Nephron progenitor cell (in vitro differentiated cells): ENCODE measurements around the gene DLG1.
A peak's percentile ranks its signal among the peaks of the same experiment; 100 is the strongest.

Experiments used
- DNase-seq: peaks from one replicate; pipeline ENCODE4 v3.0.0; 2021
- H3K27ac Mint-ChIP-seq: 2 replicates; pipeline ENCODE4 v1.8.0; 2021; ENCODE audit warnings: mild to moderate bottlenecking, moderate library complexity, mixed read lengths
- H3K27me3 Mint-ChIP-seq: 2 replicates; pipeline ENCODE4 v1.8.0; 2021; ENCODE audit warnings: mild to moderate bottlenecking, low read depth, mixed read lengths; ENCODE audit not compliant: poor library complexity
- H3K36me3 Mint-ChIP-seq: 2 replicates; pipeline ENCODE4 v1.8.0; 2021; ENCODE audit warnings: low read depth, mixed read lengths
- H3K4me1 Mint-ChIP-seq: 2 replicates; pipeline ENCODE4 v1.8.0; 2021; ENCODE audit warnings: mixed read lengths
- H3K4me3 Mint-ChIP-seq: 2 replicates; pipeline ENCODE4 v1.8.0; 2021; ENCODE audit warnings: mild to moderate bottlenecking, moderate library complexity, mixed read lengths
- H3K9me3 Mint-ChIP-seq: 2 replicates; pipeline ENCODE4 v1.8.0; 2021; ENCODE audit warnings: mild to moderate bottlenecking, moderate library complexity, mixed read lengths
- TF ChIP-seq, protein P1 (sequence below): fragments of 200-600 bp; sonication (generic); IDR thresholded peaks from 2 replicates; pipeline ENCODE4 v1.5.0; 2021; ENCODE audit warnings: antibody characterized with exemption

DLG1 gene

DNA sequence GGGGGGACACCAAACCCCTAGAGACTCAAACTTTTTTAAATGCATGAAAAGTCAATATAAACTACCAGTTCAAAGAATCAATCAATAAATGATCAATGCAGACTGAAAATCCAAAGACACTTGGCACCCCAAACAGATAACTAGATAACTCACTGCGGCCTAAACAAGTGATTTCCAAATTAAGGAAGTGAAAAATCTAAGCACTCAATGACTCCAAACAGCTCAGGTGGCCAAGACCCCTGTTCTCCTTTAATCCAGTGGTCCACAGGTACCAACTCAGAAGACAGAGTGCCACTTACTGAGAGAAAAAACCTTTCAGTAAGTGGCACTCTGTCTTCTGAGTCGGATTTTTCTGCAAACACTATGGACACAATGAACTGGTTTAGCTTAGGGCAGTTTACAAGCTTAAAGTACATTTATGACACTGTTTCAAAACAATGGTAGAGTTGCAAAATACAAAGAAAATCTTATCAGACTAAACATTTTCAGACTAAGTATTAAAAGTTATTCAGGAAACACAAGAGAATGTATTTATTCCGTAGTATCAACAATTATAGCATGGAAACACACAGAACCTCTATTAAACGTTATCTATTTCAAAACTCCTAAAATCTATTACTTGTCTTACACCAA is 4.7 kb downstream of the DLG1 start:
- H3K4me3 Mint-ChIP-seq = no peak overlapping the region
- H3K27me3 Mint-ChIP-seq = no peaks in the 10 kb centered on the region
- H3K36me3 Mint-ChIP-seq = peaks cover 59% of the 10 kb centered on the region
- DNase-seq = no peak
- no peak overlapping the region for H3K27ac Mint-ChIP-seq
- TF ChIP-seq, protein P1, sequence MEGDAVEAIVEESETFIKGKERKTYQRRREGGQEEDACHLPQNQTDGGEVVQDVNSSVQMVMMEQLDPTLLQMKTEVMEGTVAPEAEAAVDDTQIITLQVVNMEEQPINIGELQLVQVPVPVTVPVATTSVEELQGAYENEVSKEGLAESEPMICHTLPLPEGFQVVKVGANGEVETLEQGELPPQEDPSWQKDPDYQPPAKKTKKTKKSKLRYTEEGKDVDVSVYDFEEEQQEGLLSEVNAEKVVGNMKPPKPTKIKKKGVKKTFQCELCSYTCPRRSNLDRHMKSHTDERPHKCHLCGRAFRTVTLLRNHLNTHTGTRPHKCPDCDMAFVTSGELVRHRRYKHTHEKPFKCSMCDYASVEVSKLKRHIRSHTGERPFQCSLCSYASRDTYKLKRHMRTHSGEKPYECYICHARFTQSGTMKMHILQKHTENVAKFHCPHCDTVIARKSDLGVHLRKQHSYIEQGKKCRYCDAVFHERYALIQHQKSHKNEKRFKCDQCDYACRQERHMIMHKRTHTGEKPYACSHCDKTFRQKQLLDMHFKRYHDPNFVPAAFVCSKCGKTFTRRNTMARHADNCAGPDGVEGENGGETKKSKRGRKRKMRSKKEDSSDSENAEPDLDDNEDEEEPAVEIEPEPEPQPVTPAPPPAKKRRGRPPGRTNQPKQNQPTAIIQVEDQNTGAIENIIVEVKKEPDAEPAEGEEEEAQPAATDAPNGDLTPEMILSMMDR = no peak
- peaks cover 56% of the 10 kb centered on the region for H3K4me1 Mint-ChIP-seq
- H3K9me3 Mint-ChIP-seq = no peaks in the 10 kb centered on the region

DNA sequence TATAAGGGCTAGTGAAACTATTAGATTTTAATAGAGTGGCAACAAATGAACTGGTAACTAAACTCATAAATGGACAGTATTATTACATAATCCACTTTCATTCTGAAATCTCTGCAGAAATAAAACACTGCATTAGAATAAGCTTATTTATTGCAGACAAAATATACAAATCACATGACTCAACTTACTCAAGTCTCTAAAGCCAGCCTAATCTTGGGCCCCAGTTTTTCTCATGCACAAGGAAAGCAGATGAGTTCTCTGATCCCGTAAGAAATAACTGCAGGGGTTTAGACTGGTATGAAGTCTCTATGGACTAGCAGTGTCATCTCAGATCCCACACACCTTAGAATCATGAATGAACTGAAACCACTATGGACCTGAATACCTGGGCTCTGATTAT is 5.8 kb downstream of the DLG1 start:
- Mint-ChIP-seq H3K9me3 (no peaks in the 10 kb centered on the region), H3K4me1 (peaks cover 54% of the 10 kb centered on the region), H3K36me3 (peaks cover 69% of the 10 kb centered on the region), H3K4me3 (no peak overlapping the region), H3K27me3 (no peaks in the 10 kb centered on the region), H3K27ac (no peak overlapping the region)
- no peak for DNase-seq
- TF ChIP-seq, protein P1 = no peak

DNA sequence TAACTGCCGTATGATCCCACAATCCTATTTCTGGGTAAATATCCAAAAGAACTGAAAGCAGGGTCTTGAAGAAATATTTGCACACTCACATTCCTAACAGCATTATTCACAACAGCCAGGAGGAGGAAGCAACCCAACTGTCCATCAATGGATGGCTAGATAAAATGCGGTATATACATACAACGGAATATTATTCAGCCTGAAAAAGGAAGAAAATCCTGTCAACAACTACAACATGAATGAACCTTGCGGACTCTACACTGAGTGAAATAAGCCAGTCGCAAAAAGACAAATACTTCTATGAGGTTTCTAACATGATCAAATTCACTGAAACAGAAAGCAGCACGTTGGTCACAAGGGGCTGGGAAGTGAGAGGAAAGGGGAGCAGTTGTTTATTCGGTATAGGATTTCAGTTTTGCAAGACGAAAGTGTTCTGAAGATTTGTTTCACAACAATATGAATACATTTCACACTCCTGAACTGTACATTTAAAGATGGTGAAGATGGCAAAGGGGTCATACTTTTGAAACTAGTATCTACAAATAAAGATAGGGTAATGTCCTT is 6.2 kb downstream of the DLG1 start:
- Mint-ChIP-seq H3K4me3 (no peak overlapping the region), H3K27ac (no peak overlapping the region), H3K27me3 (no peaks in the 10 kb centered on the region), H3K36me3 (peaks cover 74% of the 10 kb centered on the region), H3K4me1 (peaks cover 52% of the 10 kb centered on the region), H3K9me3 (peaks cover 2% of the 10 kb centered on the region)
- TF ChIP-seq, protein P1 = no peak
- no peak for DNase-seq

GRCh38 chr3:197289726-197290125 is 8.7 kb downstream of the DLG1 start:
- Mint-ChIP-seq H3K4me1 (peaks cover 35% of the 10 kb centered on the region), H3K27me3 (no peaks in the 10 kb centered on the region)

DNA sequence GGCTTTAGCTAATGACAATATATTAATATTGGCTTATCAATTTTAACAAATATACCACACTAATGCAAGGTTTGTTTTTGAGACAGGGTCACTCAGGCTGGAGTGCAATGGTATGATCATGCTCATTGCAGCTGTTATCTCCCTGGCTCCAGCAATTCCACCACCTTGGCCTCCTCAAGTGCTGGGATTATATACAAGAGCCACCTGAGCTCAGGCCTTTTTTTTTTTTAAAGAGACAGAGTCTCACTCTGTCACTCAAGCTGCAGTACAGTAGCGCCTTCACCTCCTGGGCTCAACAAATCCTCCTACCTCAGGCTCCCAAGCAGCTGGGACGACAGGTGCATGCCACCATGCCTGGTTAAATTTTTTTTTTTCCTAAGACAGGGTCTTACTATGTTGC is 11.7 kb downstream of the DLG1 start:
- Mint-ChIP-seq H3K4me3 (no peak overlapping the region), H3K27ac (no peak overlapping the region), H3K36me3 (peaks cover 85% of the 10 kb centered on the region), H3K9me3 (peaks cover 23% of the 10 kb centered on the region), H3K27me3 (no peaks in the 10 kb centered on the region), H3K4me1 (peaks cover 14% of the 10 kb centered on the region)
- TF ChIP-seq, protein P1 = no peak
- no peak for DNase-seq

More at GRCh38 chr3:197289726-197290125, 8.7 kb downstream of the DLG1 start:
- peaks cover 87% of the 10 kb centered on the region for H3K36me3 Mint-ChIP-seq
- TF ChIP-seq, protein P1 = no peak
- H3K4me3 Mint-ChIP-seq = no peak overlapping the region
- peaks cover 23% of the 10 kb centered on the region for H3K9me3 Mint-ChIP-seq
- peak overlapping the region; percentile 41 for H3K27ac Mint-ChIP-seq
- DNase-seq = no peak

DNA sequence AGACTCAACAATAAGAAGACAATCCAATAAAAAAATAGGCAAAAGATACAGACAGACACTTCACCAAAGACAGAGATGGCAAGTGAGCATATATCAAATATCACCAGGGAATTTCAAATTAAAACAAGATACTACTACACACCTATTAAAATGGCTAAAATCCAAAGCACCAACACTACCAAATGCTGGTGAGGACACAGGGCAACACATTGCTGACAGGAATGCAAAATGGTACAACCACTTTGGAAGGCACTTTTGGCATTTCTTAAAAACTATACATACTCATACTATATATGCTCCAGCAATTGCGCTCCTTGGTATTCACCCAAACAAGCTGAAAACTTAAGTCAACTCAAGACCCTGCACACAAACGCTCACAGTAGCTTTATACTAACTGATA is 12.9 kb downstream of the DLG1 start:
- no peak overlapping the region for H3K4me3 Mint-ChIP-seq
- no peak for DNase-seq
- no peak overlapping the region for H3K27ac Mint-ChIP-seq
- H3K4me1 Mint-ChIP-seq = peaks cover 5% of the 10 kb centered on the region
- H3K9me3 Mint-ChIP-seq = peaks cover 28% of the 10 kb centered on the region
- TF ChIP-seq, protein P1 = no peak
- no peaks in the 10 kb centered on the region for H3K27me3 Mint-ChIP-seq
- peaks cover 87% of the 10 kb centered on the region for H3K36me3 Mint-ChIP-seq
